ENCODE results near the gene TTBK2.

The TTBK2 gene

DNA sequence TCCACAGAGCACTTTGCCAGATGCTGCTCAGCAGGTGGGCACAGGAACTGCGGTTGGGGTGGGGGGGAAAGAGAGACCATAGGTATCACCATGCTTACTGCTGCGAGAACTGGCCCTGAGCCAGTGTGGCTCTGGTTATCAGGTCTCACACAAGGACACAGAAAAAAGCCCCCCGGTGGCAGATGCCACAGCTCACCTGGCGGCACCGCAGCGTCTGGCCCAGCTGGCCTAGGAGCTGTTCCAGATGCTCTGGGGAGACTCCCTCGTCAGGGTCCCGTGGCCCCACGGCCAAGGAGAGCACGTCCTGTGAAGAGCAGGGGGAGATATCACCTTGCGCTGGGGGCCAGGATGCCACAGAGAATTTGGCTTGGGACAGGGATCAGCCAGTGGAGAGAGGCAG is 194.5 kb downstream of the TTBK2 start:
- DNase-seq (ENCODE audit: low read depth) = no peak

GRCh38 chr15:42725331-42725903 is 195.2 kb downstream of the TTBK2 start:
- no peak for DNase-seq (ENCODE audit: low read depth)

DNA sequence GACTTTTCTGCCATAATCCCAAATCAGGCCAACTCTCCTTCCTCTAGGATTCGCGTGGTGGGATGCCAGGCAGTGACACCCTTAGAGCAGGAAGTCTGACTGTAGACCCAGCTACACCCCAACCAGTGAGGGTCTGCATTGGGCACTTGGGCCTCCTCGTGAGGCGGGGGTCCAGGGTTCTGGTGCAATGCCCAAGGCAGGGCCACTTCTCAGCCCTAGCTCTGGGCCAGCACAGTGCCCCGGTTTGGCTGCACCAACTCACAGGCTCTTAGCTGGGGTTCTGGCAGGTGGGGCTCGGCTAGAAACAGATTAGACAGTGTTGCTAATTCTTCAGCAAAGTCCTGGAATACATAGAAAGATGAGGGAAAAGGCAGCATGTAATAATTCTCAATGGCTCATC is 196.3 kb downstream of the TTBK2 start:
- DNase-seq (ENCODE audit: low read depth) = no peak

GRCh38 chr15:42723068-42723467 is 197.5 kb downstream of the TTBK2 start:
- no peak for DNase-seq (ENCODE audit: low read depth)

DNA sequence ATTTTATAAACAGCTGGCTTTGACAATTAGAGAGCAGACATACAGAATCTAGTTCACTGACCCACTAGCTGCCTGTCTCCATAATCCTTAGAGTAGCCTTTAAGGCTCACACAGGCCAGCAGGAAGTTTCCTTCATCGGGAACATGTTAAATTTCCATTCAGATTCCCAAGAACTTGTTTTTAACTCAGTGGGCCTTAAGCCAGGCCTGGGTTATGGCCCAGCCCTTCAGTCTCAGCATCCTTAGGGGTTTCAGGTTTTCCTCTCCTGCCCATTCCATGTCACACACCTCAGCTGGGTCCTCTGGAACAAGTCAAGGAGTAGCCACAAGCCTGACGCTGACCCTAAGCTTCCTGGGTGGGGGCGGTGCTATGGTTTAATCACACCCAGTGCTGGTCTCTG is 198.7 kb downstream of the TTBK2 start:
- DNase-seq (ENCODE audit: low read depth) = no peak

DNA sequence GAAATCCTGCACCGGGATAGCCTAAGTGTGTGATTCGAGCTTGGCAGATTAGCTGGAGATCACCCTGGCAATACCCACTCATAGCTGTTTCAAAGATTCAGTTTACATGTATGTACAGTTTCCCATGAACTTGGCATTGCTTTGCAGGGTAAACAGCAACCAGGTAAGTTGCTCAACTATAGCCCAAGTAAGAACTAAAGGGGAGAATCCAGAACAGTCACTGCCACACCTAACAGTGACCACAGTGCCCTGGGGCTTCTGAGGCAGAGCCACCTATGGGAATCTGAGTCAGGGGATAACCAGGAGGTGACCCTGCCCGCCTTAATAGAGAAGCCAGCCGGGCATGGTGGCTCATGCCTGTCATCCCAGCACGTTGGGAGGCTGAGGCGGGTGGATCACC is 199.6 kb downstream of the TTBK2 start:
- no peak for DNase-seq (ENCODE audit: low read depth)

DNA sequence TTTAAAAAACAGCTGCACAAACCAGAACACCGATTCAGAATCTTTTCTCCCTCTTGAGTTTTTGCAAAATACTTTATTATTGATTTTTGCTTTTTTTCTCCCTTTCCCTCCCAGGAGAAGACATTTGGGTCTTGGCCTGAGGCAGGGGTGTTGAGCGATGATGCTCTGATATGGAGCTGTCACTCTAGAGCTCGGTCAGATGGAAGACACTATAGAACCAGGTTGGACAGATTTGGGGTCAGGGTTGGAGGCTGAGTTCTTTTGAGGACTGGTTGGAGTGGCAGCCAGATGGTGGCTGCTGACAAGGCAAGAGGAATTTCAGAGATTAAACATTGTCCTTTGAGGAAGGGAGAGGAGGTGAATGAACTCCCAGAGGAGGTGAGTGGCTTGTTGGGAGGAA is 200.5 kb downstream of the TTBK2 start:
- DNase-seq (ENCODE audit: low read depth) = no peak

DNA sequence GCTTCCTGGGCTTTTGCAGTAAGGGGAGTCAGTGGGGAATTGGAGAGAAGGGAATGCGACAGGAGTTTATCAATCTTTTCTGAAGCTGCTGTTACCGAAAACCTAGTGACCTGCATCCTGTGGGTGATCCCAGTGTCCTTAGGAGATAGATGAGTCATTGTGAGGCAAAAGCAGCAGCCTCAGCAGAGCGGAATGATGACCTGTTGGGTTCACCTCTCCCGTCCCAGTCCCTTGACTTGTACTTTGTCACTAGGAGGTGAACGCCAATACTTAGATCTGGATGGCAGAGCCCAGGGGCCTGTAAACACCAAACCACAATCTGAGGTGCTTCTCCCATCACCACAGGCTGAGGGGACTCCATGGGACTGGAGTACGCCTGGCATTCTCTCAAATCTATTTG is 201.5 kb downstream of the TTBK2 start:
- DNase-seq (ENCODE audit: low read depth) = no peak

DNA sequence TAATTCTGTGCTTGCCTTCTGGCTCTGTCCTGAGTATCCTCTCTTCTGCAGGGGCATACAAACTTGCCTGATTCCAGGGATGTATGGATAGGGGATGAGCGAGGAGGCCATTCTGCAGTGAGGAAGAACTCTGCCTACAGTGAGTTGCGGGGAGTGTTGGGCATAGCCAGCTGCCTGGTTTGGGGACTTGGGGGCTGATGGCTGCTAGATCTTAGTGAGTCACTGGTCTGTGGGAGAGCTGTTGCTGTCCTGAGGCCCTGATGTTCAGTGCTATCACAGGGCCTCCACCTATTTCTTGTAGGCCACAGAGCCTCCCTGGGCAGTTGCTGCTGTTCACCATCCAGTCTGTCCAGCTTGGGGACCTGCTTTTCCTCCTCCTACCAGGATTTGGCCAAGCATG is 204.0 kb downstream of the TTBK2 start:
- no peak for DNase-seq (ENCODE audit: low read depth)

DNA sequence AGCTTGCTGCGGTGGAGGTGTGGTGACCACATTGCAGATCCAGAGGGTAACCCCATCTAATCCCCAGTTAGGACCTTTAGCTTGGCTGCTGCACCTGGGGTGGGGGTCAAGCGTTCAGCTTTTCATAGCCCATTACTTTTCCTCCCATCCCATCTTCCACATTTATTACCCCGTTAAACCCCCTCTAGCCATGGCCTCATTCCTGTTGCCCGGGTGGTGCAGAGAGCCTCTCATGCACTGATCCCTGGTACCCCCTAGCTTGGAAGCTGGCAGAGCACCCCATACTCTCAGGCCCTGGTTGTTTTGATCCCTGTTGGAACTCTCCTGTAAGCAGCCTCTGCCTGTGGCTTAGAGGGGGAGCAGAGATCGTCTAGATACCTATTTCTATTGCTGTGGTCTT is 204.5 kb downstream of the TTBK2 start:
- no peak for DNase-seq (ENCODE audit: low read depth)

GRCh38 chr15:42712584-42712983 is 208.0 kb downstream of the TTBK2 start:
- DNase-seq (ENCODE audit: low read depth) = no peak

- DNase-seq (ENCODE audit: low read depth) = no peak
Measured at GRCh38 chr15:42711746-42712145, 208.8 kb downstream of the TTBK2 start.

DNA sequence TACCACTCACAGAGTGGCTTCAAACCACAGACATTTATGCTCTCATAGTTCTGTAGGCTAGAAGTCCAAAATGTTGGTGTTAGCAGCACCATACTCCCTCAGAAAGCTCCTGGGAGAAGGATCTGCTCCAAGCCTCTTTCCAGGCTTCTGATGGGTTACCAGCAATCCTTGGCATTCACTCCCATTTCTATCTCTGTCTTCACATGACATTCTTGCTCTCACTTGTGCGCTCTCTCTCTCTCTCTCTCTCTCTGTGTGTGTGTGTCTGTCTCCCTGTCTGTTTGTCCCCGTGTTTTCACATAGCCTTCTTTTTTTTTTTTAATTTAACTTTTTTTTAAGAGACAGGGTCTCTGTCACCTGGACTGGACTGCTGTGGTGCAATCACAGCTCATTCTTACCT is 209.9 kb downstream of the TTBK2 start:
- no peak for DNase-seq (ENCODE audit: low read depth)

GRCh38 chr15:42707873-42708544 is 212.6 kb downstream of the TTBK2 start:
- DNase-seq (ENCODE audit: low read depth) = no peak

GRCh38 chr15:42707068-42707467 is 213.5 kb downstream of the TTBK2 start:
- no peak for DNase-seq (ENCODE audit: low read depth)

GRCh38 chr15:42705336-42705735 is 215.2 kb downstream of the TTBK2 start:
- DNase-seq (ENCODE audit: low read depth) = no peak

DNA sequence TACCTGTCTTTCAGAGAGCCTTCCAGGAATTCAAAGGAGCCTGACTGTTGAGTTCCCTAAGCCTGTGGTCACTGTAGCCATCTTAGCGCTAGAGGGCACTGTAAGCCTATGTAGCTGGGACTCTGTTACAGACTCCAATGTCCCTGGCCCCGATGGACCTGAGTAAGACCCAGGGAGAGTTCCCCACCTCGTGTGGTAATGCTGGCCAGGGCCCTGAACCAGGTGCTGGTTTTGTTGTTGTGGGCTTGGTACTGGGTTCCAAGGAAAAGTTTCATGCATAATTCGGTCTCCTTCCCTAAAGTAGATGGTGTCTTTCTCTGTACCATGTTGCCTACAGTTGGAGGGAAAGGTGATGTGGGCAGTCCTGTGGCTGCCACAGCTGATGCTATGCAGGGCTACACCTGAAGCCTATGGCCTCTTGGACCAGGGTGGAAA is 216.1 kb downstream of the TTBK2 start:
- DNase-seq (ENCODE audit: low read depth) = peak; percentile 21

DNA sequence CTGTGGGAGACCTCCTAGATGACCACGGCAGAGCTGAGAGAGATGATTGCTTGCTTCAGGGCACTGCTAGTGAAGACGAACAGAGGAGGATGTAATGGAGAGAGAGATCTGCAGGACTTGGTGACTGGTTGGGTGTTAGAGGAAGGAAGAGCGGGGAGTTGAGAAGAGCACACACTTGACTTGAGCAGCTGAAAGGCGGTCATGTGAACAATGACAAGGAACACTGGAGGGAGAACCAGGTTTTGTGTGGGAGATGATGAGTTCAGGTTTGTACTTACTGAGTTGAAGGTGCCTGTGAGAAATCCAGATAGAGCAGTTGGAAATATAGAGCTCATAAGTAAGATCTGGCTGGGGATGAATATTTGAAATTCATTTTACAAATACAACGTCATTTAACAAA is 224.0 kb downstream of the TTBK2 start:
- no peak for DNase-seq (ENCODE audit: low read depth)

GRCh38 chr15:42695527-42696071 is 225.0 kb downstream of the TTBK2 start:
- no peak for DNase-seq (ENCODE audit: low read depth)

DNA sequence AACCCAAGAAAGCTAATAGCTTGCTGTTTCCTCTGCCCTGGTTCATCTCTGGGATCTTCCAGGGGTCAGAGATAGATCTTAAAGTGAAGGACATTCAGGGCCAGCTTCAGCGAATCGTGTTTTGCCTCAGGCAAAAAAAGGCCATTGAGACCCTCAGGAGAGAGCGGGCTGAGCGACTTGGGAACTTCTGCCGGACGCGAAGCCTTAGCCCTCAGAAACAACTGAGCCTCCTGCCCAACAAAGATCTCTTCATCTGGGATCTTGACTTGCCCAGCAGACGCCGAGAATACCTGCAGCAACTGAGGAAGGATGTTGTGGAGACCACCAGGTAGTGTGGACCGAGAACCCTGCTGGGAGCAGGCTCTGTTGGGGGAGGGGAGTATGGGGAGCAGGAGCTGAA is 226.2 kb downstream of the TTBK2 start:
- DNase-seq (ENCODE audit: low read depth) = no peak

DNA sequence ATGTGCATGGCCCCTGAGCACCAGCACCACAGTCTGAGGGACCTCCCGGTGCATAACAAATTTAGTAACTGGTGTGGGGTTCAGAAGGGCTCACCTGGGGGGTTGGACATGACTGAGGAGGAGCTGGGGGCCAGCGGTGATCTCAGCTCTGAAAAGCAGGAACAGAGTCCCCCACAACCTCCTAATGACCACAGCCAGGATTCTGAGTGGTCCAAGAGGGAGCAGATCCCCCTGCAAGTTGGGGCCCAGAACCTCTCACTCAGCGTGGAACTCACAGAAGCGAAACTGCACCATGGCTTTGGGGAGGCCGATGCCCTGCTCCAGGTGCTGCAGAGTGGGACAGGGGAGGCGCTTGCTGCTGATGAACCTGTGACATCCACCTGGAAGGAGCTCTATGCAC is 226.6 kb downstream of the TTBK2 start:
- no peak for DNase-seq (ENCODE audit: low read depth)

GRCh38 chr15:42693496-42693895 is 227.1 kb downstream of the TTBK2 start:
- DNase-seq (ENCODE audit: low read depth) = no peak

DNA sequence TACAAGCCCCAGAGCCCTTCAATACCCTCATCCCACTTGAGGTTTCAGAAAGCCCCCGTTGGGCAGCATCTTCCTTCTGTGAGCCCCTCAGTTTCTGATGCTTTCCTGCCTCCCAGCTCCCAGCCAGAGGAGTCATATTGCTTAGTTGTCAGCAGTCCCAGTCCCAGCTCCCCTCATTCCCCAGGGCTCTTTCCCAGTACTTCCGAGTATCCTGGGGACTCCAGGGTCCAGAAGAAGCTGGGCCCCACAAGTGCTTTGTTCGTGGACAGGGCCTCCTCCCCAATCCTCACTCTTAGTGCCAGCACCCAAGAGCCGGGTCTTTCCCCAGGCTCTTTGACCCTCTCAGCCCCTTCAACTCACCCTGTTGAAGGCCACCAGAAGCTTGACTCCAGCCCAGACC is 227.6 kb downstream of the TTBK2 start:
- DNase-seq (ENCODE audit: low read depth) = no peak

DNA sequence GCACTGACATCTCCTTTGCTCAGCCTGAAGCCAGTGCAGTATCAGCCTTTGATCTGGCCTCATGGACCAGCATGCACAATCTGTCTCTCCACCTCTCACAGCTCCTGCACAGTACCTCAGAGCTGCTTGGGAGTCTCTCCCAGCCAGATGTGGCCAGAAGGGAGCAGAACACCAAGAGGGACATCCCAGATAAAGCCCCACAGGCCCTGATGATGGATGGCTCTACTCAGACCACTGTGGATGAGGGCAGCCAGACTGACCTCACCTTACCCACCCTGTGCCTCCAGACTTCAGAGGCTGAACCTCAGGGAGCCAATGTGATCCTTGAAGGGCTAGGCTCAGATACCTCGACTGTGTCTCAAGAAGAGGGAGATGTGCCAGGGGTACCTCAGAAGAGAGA is 228.0 kb downstream of the TTBK2 start:
- no peak for DNase-seq (ENCODE audit: low read depth)

All from activated T-helper 1 cell treated with Interleukin-2 at 50 U/mL for 16 hours (primary cell).